Measurements from ENCODE around the gene ZNF239. TPM values are rescaled to one million over a fixed set of nuclear protein-coding genes. Genes with fewer than 3 reads are reported as not detected.
A peak's percentile ranks its signal among the peaks of the same experiment; 100 is the strongest.

The ZNF239 gene
- total and polyA plus RNA-seq, 2 donors from 2014 or later, result 4.5 to 4.7 TPM

DNA sequence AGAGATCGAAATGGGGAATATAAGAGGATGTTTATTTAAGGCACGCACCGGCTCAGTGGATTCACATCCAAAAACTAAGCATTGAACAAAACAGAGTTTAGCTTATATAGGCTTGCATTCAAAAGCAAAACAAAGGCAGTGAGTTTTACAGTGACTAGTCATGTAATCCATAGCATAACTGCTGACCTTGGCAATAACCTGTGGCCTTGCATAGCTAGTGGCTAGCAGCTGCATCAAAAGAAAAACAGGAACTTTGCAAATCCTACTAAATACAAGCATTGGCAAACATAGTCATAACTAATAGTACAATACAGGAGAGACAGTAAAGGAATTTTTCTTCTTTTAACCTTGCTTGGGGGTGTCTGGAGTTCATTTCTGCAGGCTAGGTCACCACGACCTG lies 22.1 kb upstream of the ZNF239 start:
- Histone ChIP-seq H3K9me3 (ENCODE audit: control insufficient read depth in 2 of 3, insufficient read depth in 1 of 3, low read length in 3 of 3) (no peaks in the 10 kb centered on the region), H3K27me3 (ENCODE audit: control insufficient read depth, insufficient read depth, low read length) (no peaks in the 10 kb centered on the region), H3K9ac (ENCODE audit: low read length in 3 of 3) (no peak overlapping the region), H3K4me1 (ENCODE audit: control insufficient read depth in 2 of 3, insufficient read depth in 2 of 3, low read depth in 1 of 3, low read length in 3 of 3) (peaks cover 0 to 6% (median 0%) of the 10 kb centered on the region in 3 donors), H3K4me3 (ENCODE audit: low read length in 3 of 3) (no peak overlapping the region), H3K27ac (ENCODE audit: low read depth in 2 of 2, low read length in 2 of 2) (no peak overlapping the region), H3K36me3 (ENCODE audit: control insufficient read depth in 2 of 3, insufficient read depth in 3 of 3, low read length in 3 of 3) (no peaks in the 10 kb centered on the region)
- DNase-seq (peak in 1 of 5 donors; percentile 8), FAIRE-seq (no peak)
- TF ChIP-seq, protein P1, sequence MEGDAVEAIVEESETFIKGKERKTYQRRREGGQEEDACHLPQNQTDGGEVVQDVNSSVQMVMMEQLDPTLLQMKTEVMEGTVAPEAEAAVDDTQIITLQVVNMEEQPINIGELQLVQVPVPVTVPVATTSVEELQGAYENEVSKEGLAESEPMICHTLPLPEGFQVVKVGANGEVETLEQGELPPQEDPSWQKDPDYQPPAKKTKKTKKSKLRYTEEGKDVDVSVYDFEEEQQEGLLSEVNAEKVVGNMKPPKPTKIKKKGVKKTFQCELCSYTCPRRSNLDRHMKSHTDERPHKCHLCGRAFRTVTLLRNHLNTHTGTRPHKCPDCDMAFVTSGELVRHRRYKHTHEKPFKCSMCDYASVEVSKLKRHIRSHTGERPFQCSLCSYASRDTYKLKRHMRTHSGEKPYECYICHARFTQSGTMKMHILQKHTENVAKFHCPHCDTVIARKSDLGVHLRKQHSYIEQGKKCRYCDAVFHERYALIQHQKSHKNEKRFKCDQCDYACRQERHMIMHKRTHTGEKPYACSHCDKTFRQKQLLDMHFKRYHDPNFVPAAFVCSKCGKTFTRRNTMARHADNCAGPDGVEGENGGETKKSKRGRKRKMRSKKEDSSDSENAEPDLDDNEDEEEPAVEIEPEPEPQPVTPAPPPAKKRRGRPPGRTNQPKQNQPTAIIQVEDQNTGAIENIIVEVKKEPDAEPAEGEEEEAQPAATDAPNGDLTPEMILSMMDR (IDR thresholded peaks at IDR 0.05; ENCODE audit: borderline replicate concordance, extremely low read depth, insufficient read depth), result no peak
- intact Hi-C loops (cut with DNase I), result no loop called here

DNA sequence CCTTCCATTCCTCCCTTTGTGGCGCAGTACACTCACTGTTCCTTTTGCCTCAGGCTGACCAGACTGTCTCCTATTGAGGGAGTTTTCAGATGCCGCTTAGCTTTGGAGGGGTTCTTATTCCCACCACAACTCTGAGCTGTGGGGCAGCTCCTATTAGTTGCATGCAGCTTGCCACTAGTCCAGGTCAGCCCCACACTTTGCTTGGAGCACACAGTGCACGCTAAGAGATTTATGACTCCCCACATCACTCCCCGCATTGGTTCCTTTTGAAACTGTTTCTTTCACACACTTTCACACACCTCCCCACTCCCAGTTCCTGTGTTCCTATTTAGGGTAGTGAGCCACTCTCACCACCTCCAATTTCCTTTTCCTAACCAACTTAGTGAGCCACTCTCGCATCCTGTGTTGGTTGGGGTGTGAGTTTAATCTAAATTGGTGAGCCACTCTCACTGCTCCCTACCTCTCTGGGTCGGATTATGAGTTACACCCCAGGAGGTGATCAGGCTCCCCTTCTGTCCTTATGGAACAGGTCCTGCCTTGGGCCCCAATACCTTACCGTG lies 21.4 kb upstream of the ZNF239 start:
- TF ChIP-seq, protein P1 (IDR thresholded peaks at IDR 0.05; ENCODE audit: borderline replicate concordance, extremely low read depth, insufficient read depth), result no peak
- Histone ChIP-seq H3K27ac (ENCODE audit: low read depth in 2 of 2, low read length in 2 of 2) (no peak overlapping the region), H3K9ac (ENCODE audit: low read length in 3 of 3) (no peak overlapping the region), H3K36me3 (ENCODE audit: control insufficient read depth in 2 of 3, insufficient read depth in 3 of 3, low read length in 3 of 3) (no peaks in the 10 kb centered on the region), H3K4me1 (ENCODE audit: control insufficient read depth in 2 of 3, insufficient read depth in 2 of 3, low read depth in 1 of 3, low read length in 3 of 3) (peaks cover 0 to 6% (median 0%) of the 10 kb centered on the region in 3 donors), H3K27me3 (ENCODE audit: control insufficient read depth, insufficient read depth, low read length) (no peaks in the 10 kb centered on the region), H3K4me3 (ENCODE audit: low read length in 3 of 3) (no peak overlapping the region), H3K9me3 (ENCODE audit: control insufficient read depth in 2 of 3, insufficient read depth in 1 of 3, low read length in 3 of 3) (peaks cover 0 to 4% (median 0%) of the 10 kb centered on the region in 3 donors)
- DNase-seq, result peak in 1 of 5 donors; percentile 28
- FAIRE-seq, result no peak
- intact Hi-C loops (cut with DNase I), result no loop called here

DNA sequence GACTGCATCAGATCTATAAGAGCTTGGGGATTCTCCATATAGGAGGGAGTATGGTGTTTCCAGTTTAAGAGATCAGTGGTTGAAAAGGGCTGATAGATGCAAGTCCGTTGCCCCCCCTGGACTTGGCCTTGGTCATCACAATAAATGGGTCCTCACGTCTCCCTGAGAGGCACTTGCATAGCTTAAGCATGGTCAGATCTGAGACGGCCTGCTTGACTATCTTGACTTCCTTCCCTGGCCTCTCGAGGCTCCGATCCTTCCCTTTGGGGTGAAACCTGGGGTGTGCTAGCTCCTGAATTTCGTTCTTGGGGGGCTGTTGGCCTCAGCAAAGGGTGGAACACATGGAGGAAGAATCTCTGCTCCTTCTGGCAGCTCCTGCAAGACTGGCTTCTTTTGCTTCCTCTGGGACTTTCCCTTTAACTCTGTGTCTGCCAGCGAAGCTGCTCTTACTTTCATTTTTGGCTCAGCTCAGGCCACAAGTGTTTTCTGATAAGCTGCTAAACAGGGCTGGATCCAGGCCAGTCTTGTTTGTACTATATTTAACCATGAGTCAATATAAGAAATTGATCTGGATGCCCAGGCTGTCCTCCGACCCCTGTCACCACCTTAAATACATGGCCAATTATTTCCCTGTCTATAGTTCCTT lies 20.7 kb upstream of the ZNF239 start:
- H3K27ac ChIP-seq (ENCODE audit: low read depth in 2 of 2, low read length in 2 of 2), result no peak overlapping the region
- peak overlapping the region in 2 of 3 donors; percentile 51 to 66 for H3K4me3 ChIP-seq (ENCODE audit: low read length in 3 of 3)
- H3K9me3 ChIP-seq (ENCODE audit: control insufficient read depth in 2 of 3, insufficient read depth in 1 of 3, low read length in 3 of 3), result peaks cover 0 to 4% (median 0%) of the 10 kb centered on the region in 3 donors
- FAIRE-seq (no peak), DNase-seq (peak in 1 of 5 donors; percentile 45)
- H3K36me3 ChIP-seq (ENCODE audit: control insufficient read depth in 2 of 3, insufficient read depth in 3 of 3, low read length in 3 of 3), result no peaks in the 10 kb centered on the region
- H3K27me3 ChIP-seq (ENCODE audit: control insufficient read depth, insufficient read depth, low read length), result no peaks in the 10 kb centered on the region
- TF ChIP-seq, protein P1 (IDR thresholded peaks at IDR 0.05; ENCODE audit: borderline replicate concordance, extremely low read depth, insufficient read depth), result no peak
- no peak overlapping the region for H3K9ac ChIP-seq (ENCODE audit: low read length in 3 of 3)
- peaks cover 0 to 6% (median 0%) of the 10 kb centered on the region in 3 donors for H3K4me1 ChIP-seq (ENCODE audit: control insufficient read depth in 2 of 3, insufficient read depth in 2 of 3, low read depth in 1 of 3, low read length in 3 of 3)
- intact Hi-C loops (cut with DNase I), result no loop called here

All from kidney (tissue), 14 donors.